Measurements from ENCODE around the gene TSPAN5. TPM values are rescaled to one million over a fixed set of nuclear protein-coding genes. Genes with fewer than 3 reads are reported as not detected.

The TSPAN5 gene
- total and polyA plus RNA-seq, 3 donors from 2014 or later: 27.8 to 57.2 (median 30.8) TPM

DNA sequence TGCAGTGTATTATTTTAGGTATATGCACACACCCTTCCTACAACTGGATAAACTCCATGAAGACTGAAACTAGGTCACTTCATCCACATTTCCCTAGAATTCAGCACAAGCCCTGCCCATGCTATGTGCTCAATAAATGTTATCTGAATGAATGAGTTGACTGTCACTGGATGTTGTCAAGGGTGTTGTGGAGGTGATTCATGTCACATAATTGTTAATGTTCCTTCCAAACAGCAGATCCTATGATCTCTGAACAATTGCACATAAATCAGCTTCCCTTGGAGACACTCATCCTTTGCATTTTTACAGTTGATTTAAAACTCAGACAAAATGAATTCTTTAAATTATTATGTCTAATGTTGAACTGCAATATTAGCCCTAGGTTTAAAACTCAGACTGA, 154.7 kb downstream of the TSPAN5 start:
- intact Hi-C loops (cut with DNase I; ENCODE audit: low total_unique reads): no loop called here

DNA sequence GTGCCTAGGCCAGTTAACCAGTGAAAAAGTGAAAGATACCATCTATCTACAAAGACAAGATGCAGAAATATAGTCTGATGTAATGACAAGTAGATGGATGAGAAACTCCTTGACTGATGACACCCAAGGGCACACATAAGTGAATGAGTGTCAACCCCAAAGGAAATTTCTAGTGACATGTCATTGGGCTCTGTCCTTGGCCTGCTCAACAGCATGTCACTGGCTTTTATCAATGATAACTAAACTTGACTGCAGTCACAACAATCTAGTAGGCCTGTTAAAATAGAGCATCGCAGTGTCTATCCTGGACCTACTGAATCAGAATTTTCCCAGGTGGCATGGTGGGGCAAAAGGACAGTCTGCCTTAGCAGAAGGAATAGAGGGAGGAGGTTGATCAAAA, 155.8 kb downstream of the TSPAN5 start:
- Histone ChIP-seq H3K4me3 (no peak overlapping the region), H3K27ac (no peak overlapping the region)
- WGBS, 2 donors: 97 to 100% methylated on average over 1 of the region's 1 CpG

More for the DNA sequence above, 154.7 kb downstream of the TSPAN5 start:
- TF ChIP-seq, protein P1, sequence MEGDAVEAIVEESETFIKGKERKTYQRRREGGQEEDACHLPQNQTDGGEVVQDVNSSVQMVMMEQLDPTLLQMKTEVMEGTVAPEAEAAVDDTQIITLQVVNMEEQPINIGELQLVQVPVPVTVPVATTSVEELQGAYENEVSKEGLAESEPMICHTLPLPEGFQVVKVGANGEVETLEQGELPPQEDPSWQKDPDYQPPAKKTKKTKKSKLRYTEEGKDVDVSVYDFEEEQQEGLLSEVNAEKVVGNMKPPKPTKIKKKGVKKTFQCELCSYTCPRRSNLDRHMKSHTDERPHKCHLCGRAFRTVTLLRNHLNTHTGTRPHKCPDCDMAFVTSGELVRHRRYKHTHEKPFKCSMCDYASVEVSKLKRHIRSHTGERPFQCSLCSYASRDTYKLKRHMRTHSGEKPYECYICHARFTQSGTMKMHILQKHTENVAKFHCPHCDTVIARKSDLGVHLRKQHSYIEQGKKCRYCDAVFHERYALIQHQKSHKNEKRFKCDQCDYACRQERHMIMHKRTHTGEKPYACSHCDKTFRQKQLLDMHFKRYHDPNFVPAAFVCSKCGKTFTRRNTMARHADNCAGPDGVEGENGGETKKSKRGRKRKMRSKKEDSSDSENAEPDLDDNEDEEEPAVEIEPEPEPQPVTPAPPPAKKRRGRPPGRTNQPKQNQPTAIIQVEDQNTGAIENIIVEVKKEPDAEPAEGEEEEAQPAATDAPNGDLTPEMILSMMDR (IDR thresholded peaks at IDR 0.05): no peak
- no peak for TF ChIP-seq POLR2A (IDR thresholded peaks at IDR 0.05)
- no peaks in the 10 kb centered on the region for H3K9me3 ChIP-seq
- no peak overlapping the region for H3K27ac ChIP-seq
- DNase-seq: no peak
- no peaks in the 10 kb centered on the region for H3K27me3 ChIP-seq
- no peaks in the 10 kb centered on the region for H3K36me3 ChIP-seq (ENCODE audit: low read depth, missing control alignments)
- H3K4me3 ChIP-seq: no peak overlapping the region
- peaks cover 6% of the 10 kb centered on the region for H3K4me1 ChIP-seq

DNA sequence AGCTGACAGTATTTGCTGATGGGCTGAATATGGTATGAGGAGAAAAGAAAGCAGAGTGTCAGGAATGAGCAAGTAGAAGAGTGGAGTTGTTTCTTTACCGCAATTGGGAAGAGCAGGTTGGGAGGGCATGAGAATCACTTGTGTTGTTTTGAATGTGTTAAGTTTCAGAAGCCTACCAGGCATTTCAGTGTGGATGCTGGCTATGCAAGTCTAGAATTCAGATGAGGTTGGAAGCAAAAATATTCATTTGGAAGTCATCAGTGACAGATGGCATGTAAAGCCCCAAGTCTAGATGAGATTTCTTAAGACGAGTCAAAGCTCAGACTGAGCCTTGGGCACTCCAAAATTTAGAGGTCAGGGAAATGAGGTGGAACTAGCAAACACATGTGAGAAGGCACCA, 156.4 kb downstream of the TSPAN5 start:
- H3K4me3 ChIP-seq: no peak overlapping the region
- peaks cover 9% of the 10 kb centered on the region for H3K4me1 ChIP-seq
- TF ChIP-seq, protein P1 (IDR thresholded peaks at IDR 0.05): no peak
- no peak for TF ChIP-seq POLR2A (IDR thresholded peaks at IDR 0.05)
- no peaks in the 10 kb centered on the region for H3K27me3 ChIP-seq
- WGBS, 2 donors: 89 to 98% methylated on average over 2 of the region's 2 CpGs
- H3K36me3 ChIP-seq (ENCODE audit: low read depth, missing control alignments): no peaks in the 10 kb centered on the region
- DNase-seq: no peak
- H3K9me3 ChIP-seq: no peaks in the 10 kb centered on the region
- intact Hi-C loops (cut with DNase I; ENCODE audit: low total_unique reads): no loop called here
- no peak overlapping the region for H3K27ac ChIP-seq

More for the DNA sequence above, 155.8 kb downstream of the TSPAN5 start:
- no peak for DNase-seq
- intact Hi-C loops (cut with DNase I; ENCODE audit: low total_unique reads): no loop called here
- TF ChIP-seq, protein P1 (IDR thresholded peaks at IDR 0.05): no peak
- TF ChIP-seq POLR2A (IDR thresholded peaks at IDR 0.05): no peak
- Histone ChIP-seq H3K4me1 (peaks cover 9% of the 10 kb centered on the region), H3K9me3 (no peaks in the 10 kb centered on the region), H3K27me3 (no peaks in the 10 kb centered on the region), H3K36me3 (ENCODE audit: low read depth, missing control alignments) (no peaks in the 10 kb centered on the region)

DNA sequence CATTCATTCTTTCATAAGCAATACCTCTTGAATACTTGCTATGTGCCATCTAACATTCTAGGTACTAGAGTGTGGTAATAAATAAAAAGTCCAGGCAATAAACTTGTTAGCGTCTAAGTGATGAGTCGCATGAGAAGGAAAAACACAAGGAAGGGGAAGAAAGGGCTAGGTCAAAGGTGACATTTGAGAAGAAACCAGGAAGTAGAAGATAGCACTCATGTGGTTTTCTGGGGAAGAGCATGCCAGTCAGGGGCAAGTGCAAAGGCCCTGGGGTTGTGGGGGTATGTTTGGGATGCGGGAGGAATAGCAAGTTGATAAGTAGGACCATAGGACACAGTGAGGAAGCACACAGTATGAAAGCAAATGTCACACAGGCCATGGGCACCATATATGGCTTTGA, 157.0 kb downstream of the TSPAN5 start:
- 86 to 90% methylated on average over 3 of the region's 3 CpGs for WGBS, 2 donors

DNA sequence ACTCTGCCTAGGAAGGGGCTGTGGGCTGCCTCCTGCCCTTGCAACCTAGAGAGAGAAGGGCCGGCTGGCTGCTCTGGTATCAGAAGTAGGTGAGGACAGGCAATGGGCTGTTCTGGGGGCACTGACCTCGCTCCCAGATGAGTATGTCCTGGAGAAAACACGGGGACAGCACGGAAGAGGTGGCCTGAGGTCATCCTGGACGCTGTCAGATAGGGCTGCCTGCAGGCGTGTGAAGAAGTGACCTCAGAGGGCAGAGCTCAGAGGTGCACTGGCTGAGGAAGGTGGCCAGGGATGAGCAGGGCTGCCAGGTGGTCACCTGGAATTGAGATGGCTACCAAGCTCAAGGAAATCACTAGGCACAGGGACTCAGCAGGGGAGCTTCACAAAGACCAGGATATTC, 159.6 kb downstream of the TSPAN5 start:
- peaks cover 38% of the 10 kb centered on the region for H3K4me1 ChIP-seq
- H3K36me3 ChIP-seq (ENCODE audit: low read depth, missing control alignments): no peaks in the 10 kb centered on the region
- DNase-seq: no peak
- intact Hi-C loops (cut with DNase I; ENCODE audit: low total_unique reads): no loop called here
- no peaks in the 10 kb centered on the region for H3K9me3 ChIP-seq
- TF ChIP-seq POLR2A (IDR thresholded peaks at IDR 0.05): no peak
- TF ChIP-seq, protein P1 (IDR thresholded peaks at IDR 0.05): no peak
- H3K27me3 ChIP-seq: no peaks in the 10 kb centered on the region
- WGBS, 2 donors: 80 to 83% methylated on average over 5 to 6 of the region's 6 CpGs
- H3K4me3 ChIP-seq: no peak overlapping the region
- H3K27ac ChIP-seq: peak overlapping the region in 1 of 2 donors; percentile 29

More for the DNA sequence above, 157.0 kb downstream of the TSPAN5 start:
- Histone ChIP-seq H3K27me3 (no peaks in the 10 kb centered on the region), H3K36me3 (ENCODE audit: low read depth, missing control alignments) (no peaks in the 10 kb centered on the region), H3K4me3 (no peak overlapping the region), H3K27ac (no peak overlapping the region), H3K4me1 (peaks cover 14% of the 10 kb centered on the region), H3K9me3 (no peaks in the 10 kb centered on the region)
- no peak for DNase-seq
- intact Hi-C loops (cut with DNase I; ENCODE audit: low total_unique reads): no loop called here
- TF ChIP-seq, protein P1 (IDR thresholded peaks at IDR 0.05): no peak
- no peak for TF ChIP-seq POLR2A (IDR thresholded peaks at IDR 0.05)

Measured in testis (tissue), 3 donors.